Smooth muscle cell of the umbilical artery (primary cell): ENCODE results near the gene NCAPH2. TPM values are rescaled to one million over a fixed set of nuclear protein-coding genes. Genes with fewer than 3 reads are reported as not detected.

Experiments used
- total RNA-seq: library from RNA; depleted of rRNA; stranded (reverse); fragments of >200 nt; gene quantifications from 2 replicates; pipeline ENCODE4 v1.2.3, GENCODE V29; 2014

The NCAPH2 gene
- 18.4 and 22.1 TPM in 2 replicates for total RNA-seq

DNA sequence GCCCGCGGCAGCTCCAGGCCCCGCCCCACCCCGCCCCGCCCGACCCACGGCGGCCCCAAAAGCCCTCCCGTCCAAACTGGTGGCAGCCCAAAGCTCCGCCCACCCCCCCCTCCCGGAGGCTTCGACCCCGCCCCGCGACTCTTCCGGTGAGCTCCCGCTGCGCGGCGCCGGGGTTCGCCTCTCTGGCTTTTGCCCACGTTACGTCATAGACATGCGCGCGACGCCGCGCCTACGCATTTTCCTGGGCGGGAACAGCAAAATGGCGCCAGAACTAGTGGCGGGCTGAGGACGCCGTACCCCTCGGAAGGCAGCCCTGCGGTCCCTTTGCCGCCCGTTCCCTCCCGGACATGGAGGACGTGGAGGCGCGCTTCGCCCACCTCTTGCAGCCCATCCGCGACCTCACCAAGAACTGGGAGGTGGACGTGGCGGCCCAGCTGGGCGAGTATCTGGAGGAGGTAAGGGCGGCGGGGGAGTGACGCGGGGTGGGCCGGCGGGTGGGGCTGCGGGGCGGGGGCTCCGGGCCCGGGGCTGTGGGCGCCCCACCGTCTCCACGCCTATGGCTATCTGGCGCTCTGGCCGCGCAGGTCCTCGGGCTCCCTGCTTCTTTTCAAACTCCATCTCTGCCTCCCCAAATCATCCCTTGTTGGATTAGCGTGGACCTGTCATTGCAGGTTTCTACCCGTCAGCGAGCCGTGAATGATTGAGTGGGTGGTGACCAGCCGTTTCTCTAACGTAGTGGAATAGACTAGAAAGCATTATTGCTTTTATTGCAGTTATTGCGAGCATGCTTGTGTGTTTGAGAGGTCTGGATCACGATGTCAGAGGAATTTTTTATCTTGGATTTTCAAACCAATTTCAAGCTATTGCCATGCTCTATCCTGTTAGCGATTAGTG is at the start of gene NCAPH2:
Gene NCAPH2, plus strand, starts transcription at position 234 of the 894 bp plus-strand sequence. Its CDS starts 114 bp downstream, at position 348.

DNA sequence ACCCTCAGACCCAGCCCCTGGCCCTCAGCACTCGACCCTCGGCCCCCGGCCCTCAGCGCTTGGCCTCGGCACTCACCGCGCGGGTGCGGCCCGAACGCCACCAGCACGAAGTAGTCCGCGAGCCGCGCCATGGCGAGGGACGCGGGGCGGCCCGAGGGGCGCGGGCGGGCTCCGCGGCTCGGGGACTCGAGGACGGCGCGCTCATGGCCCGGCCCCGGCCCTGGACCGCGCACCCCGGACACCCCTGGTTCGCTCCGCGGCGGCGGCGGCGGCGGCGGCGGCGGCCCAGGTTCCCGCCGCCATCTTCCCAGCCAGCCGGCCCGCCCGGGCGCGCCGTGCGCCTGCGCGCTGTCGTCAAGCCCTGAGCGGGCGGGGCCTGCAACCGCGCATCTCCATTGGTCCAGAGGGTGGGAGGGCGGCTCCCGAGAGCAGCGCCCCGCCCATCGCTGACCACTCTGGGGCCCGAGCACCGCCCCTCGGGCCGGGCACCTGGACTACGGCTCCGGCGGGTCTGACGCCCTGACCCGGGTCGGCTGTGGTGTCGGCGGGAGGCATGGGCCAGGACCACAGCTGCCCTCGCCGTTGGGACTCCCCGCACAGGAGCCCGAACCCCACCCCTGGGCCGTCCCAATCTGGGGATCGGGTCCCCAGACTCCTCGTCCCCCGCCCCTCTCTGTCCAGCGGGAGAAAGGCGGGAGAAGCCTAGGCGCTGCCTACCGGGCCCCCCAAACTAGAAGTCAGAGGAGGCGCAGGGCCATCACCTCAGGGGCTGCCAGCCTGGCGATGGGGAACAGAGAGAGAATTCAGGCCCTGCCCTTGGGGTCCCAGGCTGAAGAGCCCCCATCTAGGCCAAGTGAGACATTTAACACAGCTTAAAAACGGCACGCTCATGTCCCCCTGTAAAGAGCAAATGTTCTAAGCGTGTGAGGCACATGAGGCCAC is 33.0 kb upstream of the NCAPH2 start, which contains the start of gene SBF1:
Gene SBF1, minus strand, starts transcription at position 326 of the 942 bp plus-strand sequence. Its CDS starts 195 bp downstream, at position 131.

DNA sequence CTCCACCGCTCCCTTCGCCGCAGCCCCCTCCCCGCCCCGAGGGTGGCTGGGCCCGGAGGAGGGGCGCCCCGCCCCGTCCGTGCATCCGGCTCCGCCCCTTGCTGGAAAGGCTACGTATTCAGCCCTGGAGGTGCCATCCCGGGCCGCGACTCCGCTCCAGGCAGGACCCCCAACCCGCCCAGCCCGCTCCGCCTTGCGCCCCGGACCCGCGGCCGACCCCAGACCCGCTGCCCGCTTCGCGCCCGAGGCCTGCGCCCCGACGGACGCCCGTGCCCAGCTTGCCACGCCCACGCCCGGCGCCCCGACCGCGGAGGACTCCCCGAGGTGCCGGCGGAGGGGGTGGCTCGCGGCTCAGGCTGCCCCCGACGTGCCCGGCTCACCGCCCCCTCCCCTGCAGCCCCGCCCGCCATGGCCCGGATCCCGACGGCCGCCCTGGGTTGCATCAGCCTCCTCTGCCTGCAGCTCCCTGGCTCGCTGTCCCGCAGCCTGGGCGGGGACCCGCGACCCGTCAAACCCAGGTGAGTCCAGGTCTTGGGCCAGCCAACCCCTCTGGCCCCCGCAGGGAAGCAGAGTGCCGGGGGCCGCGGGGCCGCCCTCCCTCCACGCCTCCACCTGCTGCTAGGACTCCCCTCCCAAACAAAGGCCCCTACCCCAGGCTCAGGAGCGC is 26.5 kb upstream of the NCAPH2 start, which contains the start of gene ADM2:
Gene ADM2, plus strand, starts transcription at position 104 of the 667 bp plus-strand sequence. Its CDS starts 305 bp downstream, at position 409.

GRCh38 chr22:50486561-50487289 is 21.3 kb upstream of the NCAPH2 start, which contains the start of gene MIOX:
Gene MIOX (plus strand): TSS chr22:50486859. CDS start chr22:50486898, 39 bp downstream.

GRCh38 chr22:50507421-50507990 is 518 bp upstream of the NCAPH2 start, which contains the start of gene LMF2:
Gene LMF2 (minus strand): TSS chr22:50507702. CDS start chr22:50507675, 27 bp downstream.

DNA sequence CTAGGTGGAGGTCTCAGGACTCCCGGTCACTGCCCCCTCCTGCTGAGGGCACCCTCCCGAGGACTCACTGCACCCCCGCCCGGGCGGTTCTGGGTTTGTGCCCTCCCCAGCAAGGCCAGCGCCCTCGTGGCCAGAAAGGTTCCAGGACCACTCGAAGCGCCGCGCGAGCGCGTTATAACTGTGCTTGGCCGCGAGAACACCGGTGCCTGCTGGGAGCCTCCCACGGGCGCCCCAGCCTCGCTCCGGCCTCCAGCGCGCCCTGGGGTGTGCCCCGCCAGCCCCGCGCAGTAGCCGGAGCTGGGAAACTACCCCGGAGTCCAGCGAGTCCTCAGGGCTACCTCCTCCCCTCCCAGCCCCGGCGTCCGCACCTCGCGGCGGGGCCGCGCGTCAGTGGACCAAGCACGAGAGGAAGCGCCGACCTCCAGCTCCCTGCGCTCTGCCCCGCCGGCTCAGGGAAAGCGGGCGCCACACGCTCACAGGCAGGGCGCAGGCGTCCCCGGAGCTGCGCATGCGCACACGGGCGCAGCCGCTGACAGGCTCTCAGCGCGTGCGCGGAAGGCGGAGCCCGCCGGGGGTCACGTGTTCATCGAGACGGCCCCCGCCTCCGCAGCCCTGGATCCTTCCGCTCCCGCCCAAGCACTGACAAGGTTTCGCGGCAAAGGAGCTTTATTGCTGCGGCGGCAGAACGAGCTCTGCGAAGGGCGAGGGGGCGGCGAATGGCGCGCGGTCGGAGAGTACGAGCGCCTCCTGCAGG is 17.3 kb downstream of the NCAPH2 start, which contains the start of gene SCO2:
Gene SCO2, minus strand, starts transcription at position 495 of the 754 bp plus-strand sequence. CDS start 1,187 bp downstream, outside the sequence.

DNA sequence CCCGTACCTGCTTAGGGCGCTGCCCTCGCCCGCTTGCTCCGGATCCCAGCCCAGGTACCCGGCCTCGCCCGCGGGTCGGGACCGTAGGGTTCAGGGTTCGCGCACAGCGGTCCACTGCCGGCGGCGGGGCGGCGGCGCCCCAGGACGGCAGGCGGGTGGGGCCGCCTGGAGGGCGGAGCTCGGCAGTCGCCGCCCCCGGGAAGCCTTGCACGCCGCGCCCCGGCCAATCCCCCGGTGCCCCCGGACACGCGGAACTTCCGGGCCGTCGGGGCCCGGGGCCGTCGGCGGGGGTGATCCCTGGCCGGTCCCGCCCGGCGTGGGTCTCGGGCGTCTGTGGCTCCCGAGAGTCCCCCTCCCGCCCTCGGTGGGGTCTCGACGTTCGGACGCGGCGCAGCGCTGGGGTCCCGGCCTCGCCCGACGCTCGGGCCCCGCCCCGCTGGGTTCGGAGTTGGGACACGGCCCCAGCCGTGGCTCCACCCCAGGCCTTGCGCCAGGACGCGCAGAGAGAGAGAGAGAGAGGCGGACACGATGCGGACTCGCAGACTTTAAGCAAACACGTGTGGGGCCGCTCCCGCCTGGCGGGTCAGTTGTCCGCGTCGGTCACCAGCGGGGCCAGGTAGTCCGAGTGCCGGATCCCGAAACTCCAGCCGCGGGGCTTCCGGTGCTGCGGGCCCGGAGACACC is 22.0 kb downstream of the NCAPH2 start, which contains the start of gene TYMP:
Gene TYMP, minus strand, starts transcription at position 116 of the 683 bp plus-strand sequence. CDS start 303 bp downstream, outside the sequence.

GRCh38 chr22:50545522-50546325 is 37.7 kb downstream of the NCAPH2 start, which contains the start of gene KLHDC7B:
Gene KLHDC7B (plus strand): TSS chr22:50545899. CDS start chr22:50546244, 345 bp downstream.

DNA sequence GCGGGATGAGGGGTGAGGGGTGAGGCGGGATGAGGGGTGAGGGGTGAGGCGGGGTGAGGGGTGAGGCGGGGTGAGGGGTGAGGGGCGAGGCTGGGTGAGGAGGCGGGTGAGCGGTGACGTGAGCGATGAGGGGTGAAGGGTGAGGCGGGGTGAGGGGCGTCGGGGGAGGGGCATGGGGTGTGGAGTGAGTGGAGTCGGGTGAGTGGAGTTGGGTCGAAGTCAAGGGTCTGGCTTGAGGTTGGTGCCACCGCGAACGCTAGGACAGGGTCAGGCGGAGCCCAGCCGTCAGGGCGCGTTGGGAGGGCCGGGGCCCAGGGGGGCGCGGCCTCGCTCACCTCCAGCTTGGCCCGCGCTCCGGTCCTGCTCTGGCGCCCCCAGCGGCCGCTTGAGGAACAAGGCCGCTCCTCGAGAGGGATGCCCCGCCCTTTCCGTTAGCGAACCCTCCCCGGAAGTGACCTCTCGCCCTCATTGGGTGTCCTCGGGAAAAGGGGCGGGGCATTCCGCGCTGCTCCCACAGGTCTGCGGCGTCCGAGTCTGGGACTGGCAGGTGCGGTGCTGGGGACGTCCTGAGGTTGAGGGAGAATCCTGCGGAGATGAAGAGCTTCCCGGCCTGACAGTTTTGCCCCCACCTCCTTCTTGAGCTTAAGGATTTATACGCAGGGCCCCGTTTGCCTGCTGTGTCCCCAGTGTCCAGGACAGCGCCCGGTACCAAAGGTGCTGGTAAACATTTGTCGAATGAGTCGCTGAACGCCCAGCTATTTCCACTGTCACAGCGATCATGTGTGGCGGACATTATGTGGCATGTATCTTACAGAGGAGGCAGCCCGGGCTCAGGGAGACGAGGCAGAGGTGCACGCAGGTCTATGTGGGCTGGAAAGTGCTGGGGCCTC is 54.7 kb downstream of the NCAPH2 start, which contains the start of gene SYCE3:
Gene SYCE3, minus strand, starts transcription at position 397 of the 890 bp plus-strand sequence. CDS start 6,514 bp downstream, outside the sequence.

Other genes starting within 250 kb of the NCAPH2 start
- gene MAPK12, start 246.5 kb upstream of the NCAPH2 start, total RNA-seq = 44.8 and 46.6 TPM in 2 replicates
- gene MAPK11, start 237.8 kb upstream of the NCAPH2 start, total RNA-seq = 3.6 and 7.2 TPM in 2 replicates
- 185 and 257 TPM in 2 replicates for gene PLXNB2, start 200.6 kb upstream of the NCAPH2 start, total RNA-seq
- gene DENND6B, start 181.2 kb upstream of the NCAPH2 start, total RNA-seq = 1.5 and 2.3 TPM in 2 replicates
- 60.3 and 68.0 TPM in 2 replicates for gene PPP6R2, start 164.9 kb upstream of the NCAPH2 start, total RNA-seq
- gene SBF1, start 33.2 kb upstream of the NCAPH2 start, total RNA-seq = 73.9 and 121 TPM in 2 replicates
- 6.5 and 7.6 TPM in 2 replicates for gene ADM2, start 26.7 kb upstream of the NCAPH2 start, total RNA-seq
- gene MIOX, start 21.4 kb upstream of the NCAPH2 start, total RNA-seq = not detected in 2 replicates
- 48.1 and 71.6 TPM in 2 replicates for gene LMF2, start 522 bp upstream of the NCAPH2 start, total RNA-seq
- gene SCO2, start 17.4 kb downstream of the NCAPH2 start, total RNA-seq = 3.0 and 3.9 TPM in 2 replicates
- 17.9 and 89.7 TPM in 2 replicates for gene TYMP, start 21.8 kb downstream of the NCAPH2 start, total RNA-seq
- 1.1 and 24.1 TPM in 2 replicates for gene KLHDC7B, start 37.7 kb downstream of the NCAPH2 start, total RNA-seq
- gene SYCE3, start 54.7 kb downstream of the NCAPH2 start, total RNA-seq = not detected in 2 replicates
- gene CPT1B, start 70.2 kb downstream of the NCAPH2 start, total RNA-seq = 1.6 and 2.7 TPM in 2 replicates
- gene CHKB, start 74.6 kb downstream of the NCAPH2 start, total RNA-seq = 13.2 and 26.1 TPM in 2 replicates
- gene MAPK8IP2, start 92.6 kb downstream of the NCAPH2 start, total RNA-seq = under 0.01 and 0.18 TPM in 2 replicates
- 34.4 and 41.3 TPM in 2 replicates for gene ARSA, start 119.9 kb downstream of the NCAPH2 start, total RNA-seq
- gene SHANK3, start 164.6 kb downstream of the NCAPH2 start, total RNA-seq = 0.59 and 1.0 TPM in 2 replicates
- gene ACR, start 230.0 kb downstream of the NCAPH2 start, total RNA-seq = not detected in 2 replicates